CD4-positive, alpha-beta T cell treated with Interleukin-4 for 1 hour (primary cell): ENCODE data around the gene LIPF.
"Not testable (repeated sequence)": the region's sequence is repeated elsewhere in the genome, so short reads cannot be mapped to it uniquely, and the experiment has no call there.

Experiments
- DNase-seq, 2 donors: peaks; one replicate each; pipeline ENCODE4 v3.0.0-alpha.2; 2020 to 2022

LIPF gene

DNA sequence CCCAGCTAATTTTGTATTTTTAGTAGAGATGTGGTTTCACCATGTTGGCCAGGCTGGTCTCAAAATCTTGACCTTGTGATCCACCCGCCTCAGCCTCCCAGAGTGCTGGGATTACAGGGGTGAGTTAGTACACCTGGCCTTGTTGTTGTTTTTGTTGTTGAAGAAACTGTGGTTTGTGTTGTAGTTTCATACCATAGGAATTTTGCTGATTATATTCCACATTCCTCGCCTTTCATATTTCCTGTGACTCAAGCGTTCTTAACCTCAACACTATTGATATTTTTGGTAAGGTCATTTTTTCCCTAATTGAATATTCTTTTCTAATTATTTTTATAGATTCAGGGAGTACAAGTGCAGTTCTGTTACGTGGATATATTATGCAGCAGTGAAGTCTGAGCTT lies 16.7 kb downstream of the LIPF start:
- DNase-seq, result no peak

DNA sequence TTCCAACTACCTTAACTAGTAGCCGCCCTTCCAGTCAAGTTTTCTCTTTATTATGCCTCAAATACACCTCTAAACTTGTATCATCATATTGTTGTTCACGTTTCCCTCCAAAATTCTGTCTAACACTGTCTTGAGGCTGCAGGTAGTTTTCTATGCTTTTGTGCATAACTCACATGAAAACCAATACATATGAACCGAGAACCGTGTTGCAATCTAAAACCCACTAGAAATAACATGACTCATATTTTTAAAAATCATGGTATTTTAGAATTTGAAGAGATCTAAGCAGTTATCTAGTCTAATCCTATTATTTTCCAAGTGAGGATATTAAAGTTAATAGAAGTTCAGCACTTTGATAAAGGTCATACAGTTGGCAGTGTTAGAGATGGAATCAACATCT lies 18.2 kb downstream of the LIPF start:
- no peak for DNase-seq

DNA sequence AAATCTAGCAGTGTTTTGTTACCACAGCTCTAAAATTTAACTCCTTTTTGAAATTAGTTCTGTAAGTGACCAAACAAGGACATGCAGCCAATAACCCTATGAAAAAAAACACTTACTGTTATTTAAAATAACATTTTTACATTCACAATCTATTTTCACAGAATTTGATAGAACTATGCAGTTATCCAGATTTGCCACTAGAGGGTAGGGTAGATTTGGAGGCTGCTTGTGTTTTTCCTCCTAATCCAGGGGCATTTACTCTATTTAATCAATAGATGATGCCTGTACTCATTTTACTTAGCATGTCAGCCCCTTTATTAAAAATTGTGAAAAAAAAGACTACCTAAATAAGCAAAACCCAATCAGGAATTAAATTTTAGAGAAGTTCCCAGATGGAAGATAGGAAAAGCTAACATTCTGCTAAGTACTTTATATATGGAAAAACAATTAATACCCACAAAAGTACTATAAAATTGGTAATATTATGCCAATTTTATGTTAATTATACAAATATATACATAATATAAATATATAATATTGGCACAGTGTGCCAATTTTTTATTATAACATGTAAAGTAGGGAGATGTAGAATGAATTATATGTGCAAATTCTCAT lies 23.7 kb downstream of the LIPF start:
- peak in 1 of 2 donors; percentile 41 for DNase-seq

DNA sequence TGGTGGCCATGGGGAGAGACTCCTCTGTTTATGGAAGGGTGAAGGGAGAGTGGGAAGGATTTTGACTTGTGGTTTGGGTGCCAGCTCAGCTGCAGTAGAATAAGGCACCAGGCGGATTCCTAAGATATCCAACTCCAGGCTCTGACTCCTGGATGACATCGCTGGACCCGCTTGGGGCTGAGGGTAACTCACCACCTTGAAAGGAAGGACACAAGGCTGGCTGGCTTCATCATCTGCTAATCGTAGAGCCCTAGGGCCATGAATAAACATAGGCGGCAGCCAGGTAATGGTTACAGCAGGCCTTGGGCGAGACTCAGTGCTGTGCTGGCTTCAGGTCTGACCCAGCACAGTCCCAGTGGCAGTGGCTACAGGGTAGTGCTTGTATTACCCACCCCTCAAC lies 25.1 kb downstream of the LIPF start:
- DNase-seq, result no peak

DNA sequence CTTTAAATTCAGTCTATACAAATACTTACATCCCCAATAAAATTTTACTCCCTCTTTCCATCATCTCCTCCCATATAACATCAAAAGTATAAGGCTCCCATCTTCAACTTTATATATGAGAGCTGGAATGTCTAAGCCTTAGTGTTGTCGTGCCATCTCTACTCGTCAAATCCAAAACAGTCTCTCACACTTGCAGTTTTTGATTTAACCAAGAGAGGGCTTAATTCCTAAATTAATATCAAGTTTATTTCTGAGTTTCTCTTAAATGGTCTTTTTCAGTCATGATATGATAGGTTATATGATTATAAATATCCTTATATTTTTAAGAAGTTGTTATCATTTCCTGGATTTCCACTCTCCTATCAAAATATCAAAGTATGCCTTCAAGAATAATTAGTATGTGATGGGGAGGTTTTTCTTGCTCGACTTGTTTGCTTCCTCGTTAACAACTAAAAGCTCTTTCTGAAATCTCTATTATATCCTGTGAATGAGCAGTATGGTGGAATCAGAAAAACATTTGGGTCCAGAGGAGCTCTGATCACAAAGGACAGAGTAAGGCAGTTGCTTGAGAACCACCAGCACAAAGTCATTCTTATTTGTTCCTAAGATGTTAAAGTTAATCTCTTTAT lies 29.3 kb downstream of the LIPF start:
- DNase-seq, result no peak

DNA sequence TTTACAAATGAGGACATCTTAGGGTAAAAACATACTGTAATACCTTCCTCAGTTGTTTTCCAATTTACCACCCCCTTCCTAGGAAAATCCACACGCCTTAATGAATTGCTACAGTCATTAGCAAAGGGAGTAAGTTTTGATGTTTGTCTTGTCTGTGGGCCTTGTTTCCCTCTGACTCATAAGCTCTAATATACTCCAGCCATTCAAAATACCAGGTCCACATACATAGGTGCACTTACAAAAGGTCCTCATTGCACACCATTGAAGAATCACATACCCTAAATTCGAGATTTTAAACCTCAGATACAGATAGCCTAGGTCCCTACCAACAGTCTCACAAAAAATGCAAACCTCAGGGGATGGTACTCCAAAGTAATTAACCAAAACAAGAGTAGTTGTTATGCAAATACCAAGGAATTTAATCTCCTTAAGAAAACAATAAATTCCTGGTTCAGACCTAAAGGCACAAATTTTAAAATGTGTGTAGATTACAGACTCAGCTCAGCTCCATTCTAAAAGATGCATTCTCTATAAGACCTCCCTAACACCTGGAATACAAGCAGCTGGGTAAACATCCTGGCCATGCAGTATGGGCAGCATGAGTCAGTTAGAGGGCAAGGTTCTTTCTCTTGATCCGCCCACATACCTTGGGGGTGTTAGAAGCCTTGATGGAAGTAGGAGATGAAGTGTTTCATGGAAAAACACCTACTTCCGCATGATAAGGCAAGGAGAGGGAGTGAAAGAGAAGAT lies 38.8 kb downstream of the LIPF start:
- DNase-seq, result no peak

DNA sequence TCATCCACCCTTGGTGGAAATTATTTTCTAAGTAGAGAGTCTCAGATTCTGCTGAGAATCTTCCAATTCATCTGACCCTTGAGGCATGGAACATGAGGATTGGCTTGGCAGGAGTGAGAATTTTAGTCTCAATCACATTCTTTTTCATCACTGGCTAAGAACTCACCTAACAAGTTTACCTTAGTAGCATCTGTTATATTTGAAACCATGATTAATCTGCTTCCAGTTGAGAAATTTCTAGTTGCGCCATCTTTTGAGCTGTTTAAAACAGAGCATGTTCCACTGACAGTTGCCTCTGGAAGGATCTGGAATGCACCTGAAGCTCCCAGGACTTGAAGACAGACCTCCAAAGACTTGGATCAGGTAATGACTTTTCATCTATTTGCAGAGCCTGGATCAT lies 41.7 kb downstream of the LIPF start, which contains the start of gene LIPK:
Gene LIPK, plus strand, starts transcription at position 292 of the 400 bp plus-strand sequence. CDS start 18,295 bp downstream, outside the sequence.
- no peak for DNase-seq

DNA sequence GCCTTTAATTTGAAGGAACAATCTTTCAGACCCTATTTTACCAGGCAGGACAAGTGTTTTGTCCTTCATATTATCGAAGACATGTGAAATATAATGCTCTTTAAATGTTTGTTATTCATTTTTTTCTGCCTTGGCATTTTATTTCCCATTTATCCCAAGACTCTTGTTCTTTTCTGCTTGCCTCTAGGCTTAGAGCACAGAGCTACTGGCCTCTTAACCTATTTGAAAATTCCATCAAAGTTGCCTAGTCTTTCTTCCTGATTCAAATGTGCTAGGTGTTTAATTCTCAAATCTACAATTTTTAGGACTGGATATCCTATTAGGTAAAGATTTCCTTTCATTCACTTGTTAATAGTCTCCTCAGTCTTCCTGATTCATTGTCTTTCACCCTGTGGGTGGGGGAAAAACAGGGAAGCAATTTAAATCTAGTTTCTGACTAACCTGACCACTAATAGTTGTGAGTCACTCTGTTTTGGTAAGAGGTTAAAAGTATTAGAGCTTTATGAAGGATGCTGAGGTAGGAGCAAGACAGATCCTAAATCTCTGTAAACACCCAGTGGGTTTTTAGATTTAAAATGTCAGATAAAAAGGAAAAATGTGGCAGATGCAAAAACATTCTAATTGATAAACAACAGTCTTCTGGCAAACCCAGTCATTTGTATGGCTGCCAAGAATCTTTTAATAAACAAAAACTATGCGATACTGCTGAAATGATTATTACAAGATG lies 43.4 kb downstream of the LIPF start:
- no peak for DNase-seq

DNA sequence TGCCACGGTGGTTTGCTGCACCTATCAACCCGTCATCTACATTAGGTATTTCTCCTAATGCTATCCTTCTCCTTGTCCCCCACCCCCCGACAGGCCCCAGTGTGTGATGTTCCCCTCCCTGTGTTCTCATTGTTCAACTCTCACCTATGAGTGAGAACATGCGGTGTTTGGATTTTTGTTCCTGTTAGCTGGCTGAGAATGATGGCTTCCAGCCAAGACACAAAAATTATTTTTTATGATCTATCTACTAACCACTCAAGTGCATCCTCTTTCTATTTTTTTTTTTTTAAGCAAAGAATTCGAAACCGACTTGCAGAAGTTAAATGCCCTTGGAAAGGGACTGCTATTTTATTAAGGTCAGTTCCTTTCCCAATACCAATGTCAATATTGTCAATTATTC lies 45.1 kb downstream of the LIPF start:
- not testable (repeated sequence) for DNase-seq

DNA sequence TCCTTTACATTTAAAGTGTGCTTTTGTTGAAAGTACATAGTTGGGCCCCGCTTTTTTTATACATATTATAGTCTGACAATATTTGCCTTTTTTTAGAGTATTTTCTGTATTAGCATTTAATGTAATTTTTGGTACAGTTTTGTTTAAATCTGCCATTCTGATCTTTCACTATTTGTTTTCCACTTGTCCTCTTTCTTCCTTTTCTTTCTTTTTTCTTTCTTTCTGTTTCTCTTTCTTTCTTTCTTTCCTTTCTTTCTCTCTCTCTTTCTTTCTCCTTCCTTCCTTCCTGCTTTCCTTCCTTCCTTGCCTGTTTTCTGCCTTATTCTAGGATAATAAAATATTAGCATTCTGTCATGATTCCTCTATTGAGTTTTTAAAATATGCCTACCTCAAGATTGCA lies 51.3 kb downstream of the LIPF start:
- DNase-seq, result no peak

DNA sequence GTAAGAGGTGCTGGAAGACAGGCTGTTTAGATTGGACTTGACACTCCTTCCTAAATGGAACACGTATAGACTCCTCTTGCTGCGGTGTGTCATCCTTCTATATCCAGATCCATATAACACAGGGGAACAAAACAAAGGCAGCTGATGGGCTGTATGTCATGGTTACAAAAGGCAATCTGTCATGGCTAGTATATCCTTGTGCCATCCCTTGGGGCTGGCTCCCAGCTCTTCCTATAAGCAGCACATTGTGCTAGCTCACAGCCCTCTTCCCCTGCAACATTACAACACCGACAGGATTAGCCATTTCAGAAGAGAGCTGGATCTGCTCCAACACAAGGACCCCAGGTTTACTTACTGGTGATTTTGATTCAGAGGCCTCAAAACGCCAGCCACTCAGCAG lies 57.1 kb downstream of the LIPF start:
- DNase-seq, result no peak

DNA sequence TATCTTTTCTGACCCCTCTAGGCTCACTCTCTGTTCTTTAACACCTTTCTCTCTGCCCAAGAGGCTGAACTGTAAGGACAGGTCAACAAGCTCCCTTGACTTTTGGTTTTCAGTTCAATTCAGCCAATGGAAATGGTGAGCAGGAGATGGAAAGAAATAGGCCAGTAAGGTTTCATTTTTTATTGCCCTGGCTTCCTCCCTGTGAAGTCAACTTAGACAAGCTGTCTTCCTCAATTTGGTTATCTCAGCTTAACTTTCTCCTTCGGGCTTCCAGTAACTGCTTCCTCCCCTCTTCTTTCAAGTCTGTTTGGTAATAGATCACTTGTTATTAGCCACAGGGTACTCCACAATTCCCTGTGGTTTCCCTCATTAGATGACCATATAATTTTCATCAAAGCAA lies 61.6 kb downstream of the LIPF start:
- no peak for DNase-seq

DNA sequence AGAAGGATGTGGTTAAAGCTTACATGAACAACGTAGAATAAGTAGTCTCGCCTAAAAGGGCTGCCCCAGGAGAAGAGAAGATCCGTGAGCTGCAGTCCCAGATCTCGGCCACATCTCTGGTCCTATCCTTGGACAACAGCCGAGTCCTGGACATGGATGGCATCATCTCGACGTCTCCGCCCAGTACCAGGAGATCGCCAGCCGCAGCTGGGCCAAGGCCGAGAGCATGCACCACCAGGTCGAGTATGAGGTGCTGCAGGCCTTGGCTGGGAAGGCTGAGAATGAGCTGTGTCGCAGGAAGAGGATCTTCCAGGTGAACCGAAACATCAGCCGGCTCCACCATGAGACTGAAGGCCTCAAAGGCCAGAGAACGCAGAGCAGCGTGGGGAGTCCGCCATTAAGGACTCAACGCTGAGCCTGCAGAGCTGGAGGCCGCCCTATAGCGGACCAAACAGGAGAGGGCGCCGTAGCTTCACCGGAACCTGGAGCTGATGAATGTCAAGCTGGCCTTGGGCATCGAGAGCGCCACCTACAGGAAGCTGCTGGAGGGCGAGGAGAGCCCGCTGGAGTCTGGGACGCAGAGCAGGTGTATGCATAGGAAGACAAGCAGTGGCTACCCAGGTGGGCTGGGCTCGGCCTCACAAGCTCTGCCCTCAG lies 64.0 kb downstream of the LIPF start:
- peak; percentile 9 to 16 for DNase-seq
